Panc1 (cell line): ENCODE data around the gene ADM2.

Source experiments
- POLR2AphosphoS5 ChIP-seq: IDR thresholded peaks from 2 replicates; pipeline ENCODE4 v1.6.1; 2012; ENCODE audit warnings: mild to moderate bottlenecking, low read depth, low read length, moderate library complexity
- SIN3A ChIP-seq: IDR thresholded peaks from 2 replicates; pipeline ENCODE4 v1.6.1; 2012; ENCODE audit warnings: low read depth, mild to moderate bottlenecking, low read length, moderate library complexity, borderline replicate concordance; ENCODE audit not compliant: insufficient read depth
- TF ChIP-seq, protein P1 (sequence below): fragments of 450-650 bp; IDR thresholded peaks from 2 replicates; pipeline ENCODE4 v1.5.1; 2017; ENCODE audit warnings: mild to moderate bottlenecking

DNA sequence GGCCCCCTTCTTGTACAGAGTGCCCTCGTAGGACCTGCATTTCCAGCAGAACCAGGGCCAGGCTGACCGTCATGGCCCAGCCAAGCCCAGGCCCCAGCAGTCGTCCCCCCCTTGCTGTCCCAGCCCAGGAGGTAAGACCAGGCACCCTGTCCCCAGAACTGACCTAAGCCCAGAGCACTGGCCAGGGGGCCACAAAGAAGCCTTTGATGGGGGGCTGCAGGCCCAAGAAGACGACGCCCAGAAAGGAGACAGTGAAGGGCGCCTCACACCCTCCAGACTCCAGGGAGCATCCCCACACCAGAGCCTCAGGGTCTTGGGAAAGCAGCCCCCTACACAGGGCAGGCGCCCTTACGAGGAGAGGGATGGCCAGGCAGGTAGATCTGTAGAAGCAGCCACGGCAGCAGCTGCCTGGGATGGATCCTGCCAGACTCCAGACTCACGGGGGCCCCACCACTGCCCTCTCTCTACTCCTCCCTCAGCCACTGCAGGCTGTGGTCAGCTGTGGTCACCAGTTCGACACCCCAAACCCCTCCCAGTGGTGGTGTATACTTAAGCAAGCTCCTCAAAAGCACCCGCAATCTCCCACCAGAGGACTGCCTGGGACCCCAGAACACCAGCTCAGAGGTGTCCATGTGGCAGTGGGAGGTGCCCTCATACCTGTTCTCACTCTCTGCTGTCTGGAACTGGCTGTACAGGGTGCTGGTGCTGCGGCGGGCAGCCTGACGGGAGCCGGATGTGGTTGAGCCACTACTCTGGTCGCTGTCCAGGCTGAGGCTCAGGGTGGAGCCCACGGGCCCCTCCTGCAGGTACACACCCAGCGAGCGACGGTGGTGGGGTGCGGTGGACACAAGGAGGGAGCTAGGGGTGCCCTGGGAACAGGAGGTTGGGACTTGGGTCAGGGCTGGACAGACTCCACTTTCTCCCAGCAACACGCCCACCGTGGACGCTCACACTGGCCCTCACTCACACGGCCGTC lies 33.5 kb upstream of the ADM2 start:
- TF ChIP-seq, protein P1, sequence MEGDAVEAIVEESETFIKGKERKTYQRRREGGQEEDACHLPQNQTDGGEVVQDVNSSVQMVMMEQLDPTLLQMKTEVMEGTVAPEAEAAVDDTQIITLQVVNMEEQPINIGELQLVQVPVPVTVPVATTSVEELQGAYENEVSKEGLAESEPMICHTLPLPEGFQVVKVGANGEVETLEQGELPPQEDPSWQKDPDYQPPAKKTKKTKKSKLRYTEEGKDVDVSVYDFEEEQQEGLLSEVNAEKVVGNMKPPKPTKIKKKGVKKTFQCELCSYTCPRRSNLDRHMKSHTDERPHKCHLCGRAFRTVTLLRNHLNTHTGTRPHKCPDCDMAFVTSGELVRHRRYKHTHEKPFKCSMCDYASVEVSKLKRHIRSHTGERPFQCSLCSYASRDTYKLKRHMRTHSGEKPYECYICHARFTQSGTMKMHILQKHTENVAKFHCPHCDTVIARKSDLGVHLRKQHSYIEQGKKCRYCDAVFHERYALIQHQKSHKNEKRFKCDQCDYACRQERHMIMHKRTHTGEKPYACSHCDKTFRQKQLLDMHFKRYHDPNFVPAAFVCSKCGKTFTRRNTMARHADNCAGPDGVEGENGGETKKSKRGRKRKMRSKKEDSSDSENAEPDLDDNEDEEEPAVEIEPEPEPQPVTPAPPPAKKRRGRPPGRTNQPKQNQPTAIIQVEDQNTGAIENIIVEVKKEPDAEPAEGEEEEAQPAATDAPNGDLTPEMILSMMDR: no peak
- no peak for TF ChIP-seq SIN3A
- TF ChIP-seq POLR2AphosphoS5: no peak; the same call in 1 of the 2 replicates
